Vagina (tissue), 2 donors: ENCODE measurements around the gene BCAS3. TPM values are rescaled to one million over a fixed set of nuclear protein-coding genes. Genes with fewer than 3 reads are reported as not detected.

Experiments
- DNase-seq, 2 donors: peaks; one replicate each; pipeline ENCODE4 v3.0.0-alpha.2; 2017; ENCODE audit errors: extremely low spot score in 2 of 2
- H3K27ac ChIP-seq: fragments of 200-600 bp; sonication (generic); one replicate; pipeline ENCODE4 v1.5.1; 2019
- H3K27me3 ChIP-seq: fragments of 200-600 bp; sonication (generic); one replicate; pipeline ENCODE4 v1.5.1; 2019
- H3K36me3 ChIP-seq, 2 donors: fragments of 200-600 bp; sonication (generic); one replicate each; pipeline ENCODE4 v1.5.1; 2017 to 2019
- H3K4me1 ChIP-seq: fragments of 200-600 bp; sonication (generic); one replicate; pipeline ENCODE4 v1.5.1; 2019
- H3K4me3 ChIP-seq, 2 donors: fragments of 200-600 bp; sonication (generic); 1 replicate in 1 of 2; 2 replicates in 1 of 2; pipeline ENCODE4 v1.5.1; 2016 to 2019
- H3K9me3 ChIP-seq: fragments of 200-600 bp; sonication (generic); one replicate; pipeline ENCODE4 v1.5.1; 2019
- CTCF ChIP-seq, 3 experiments: fragments of 450-650 bp in 2 of 3; fragments of 200-600 bp in 1 of 3; sonication (generic) in 1 of 3; IDR thresholded peaks; one replicate each; pipeline ENCODE4 v1.5.1; 2017 to 2019; ENCODE audit warnings: antibody characterized with exemption in 3 of 3, mild to moderate bottlenecking in 2 of 3, moderate library complexity in 2 of 3
- POLR2A ChIP-seq, 2 donors: fragments of 450-650 bp; IDR thresholded peaks; one replicate each; pipeline ENCODE4 v1.6.1; 2017; ENCODE audit warnings: antibody characterized with exemption in 2 of 2, mild to moderate bottlenecking in 2 of 2, moderate library complexity in 2 of 2
- POLR2AphosphoS5 ChIP-seq, 2 donors: sonication (generic); formaldehyde crosslinking; IDR thresholded peaks; one replicate each; pipeline ENCODE4 v1.9.0; 2017; ENCODE audit warnings: antibody characterized with exemption in 2 of 2, mild to moderate bottlenecking in 2 of 2, low read depth in 1 of 2; ENCODE audit not compliant: insufficient read depth in 1 of 2
- intact Hi-C: fragments of 100-400 bp; cut with DNase I; formaldehyde crosslinking; loops from one replicate; pipeline ENCODE4 v1.15.1; 2023
- total RNA-seq: library from RNA; depleted of rRNA; stranded (reverse); fragments of >200 nt; gene quantifications from one replicate; pipeline ENCODE4 v1.2.3, GENCODE V29; 2016

BCAS3 gene
- total RNA-seq, 1 donor from 2014 or later, result 33.1 TPM

GRCh38 chr17:61160789-61161445 is 483.3 kb downstream of the BCAS3 start:
- H3K27ac ChIP-seq, result no peak overlapping the region
- no peak for DNase-seq
- peaks cover 13% of the 10 kb centered on the region for H3K4me1 ChIP-seq
- intact Hi-C loops, result no loop called here
- no peaks in the 10 kb centered on the region for H3K36me3 ChIP-seq
- H3K27me3 ChIP-seq, result no peaks in the 10 kb centered on the region
- H3K4me3 ChIP-seq, result no peak overlapping the region
- TF ChIP-seq POLR2AphosphoS5 (IDR thresholded peaks at IDR 0.05; ENCODE audit: insufficient read depth in 1 of 2, low read depth in 1 of 2), result no peak
- TF ChIP-seq POLR2A (IDR thresholded peaks at IDR 0.05), result no peak
- TF ChIP-seq CTCF (IDR thresholded peaks at IDR 0.05), result no peak
- H3K9me3 ChIP-seq, result no peaks in the 10 kb centered on the region

GRCh38 chr17:61161615-61162134 is 484.0 kb downstream of the BCAS3 start:
- TF ChIP-seq POLR2A (IDR thresholded peaks at IDR 0.05) (no peak), CTCF (IDR thresholded peaks at IDR 0.05) (no peak), POLR2AphosphoS5 (IDR thresholded peaks at IDR 0.05; ENCODE audit: insufficient read depth in 1 of 2, low read depth in 1 of 2) (no peak)
- no peaks in the 10 kb centered on the region for H3K9me3 ChIP-seq
- no peak overlapping the region for H3K4me3 ChIP-seq
- no peak for DNase-seq
- no peaks in the 10 kb centered on the region for H3K36me3 ChIP-seq
- H3K4me1 ChIP-seq, result peaks cover 13% of the 10 kb centered on the region
- H3K27ac ChIP-seq, result no peak overlapping the region
- H3K27me3 ChIP-seq, result no peaks in the 10 kb centered on the region
- intact Hi-C loops, result no loop called here

- no peaks in the 10 kb centered on the region for H3K27me3 ChIP-seq
- H3K27ac ChIP-seq, result no peak overlapping the region
- TF ChIP-seq POLR2A (IDR thresholded peaks at IDR 0.05) (no peak), CTCF (IDR thresholded peaks at IDR 0.05) (no peak), POLR2AphosphoS5 (IDR thresholded peaks at IDR 0.05; ENCODE audit: insufficient read depth in 1 of 2, low read depth in 1 of 2) (no peak)
- no peak for DNase-seq
- H3K36me3 ChIP-seq, result no peaks in the 10 kb centered on the region
- no peaks in the 10 kb centered on the region for H3K9me3 ChIP-seq
- no peaks in the 10 kb centered on the region for H3K4me1 ChIP-seq
- intact Hi-C loops, result no loop called here
- H3K4me3 ChIP-seq, result no peak overlapping the region
Observed at GRCh38 chr17:61164517-61164916, 486.9 kb downstream of the BCAS3 start.

- no peaks in the 10 kb centered on the region for H3K27me3 ChIP-seq
- no peak overlapping the region for H3K27ac ChIP-seq
- H3K4me3 ChIP-seq, result no peak overlapping the region
- no peak for DNase-seq
- H3K4me1 ChIP-seq, result no peaks in the 10 kb centered on the region
- no peaks in the 10 kb centered on the region for H3K36me3 ChIP-seq
- intact Hi-C loops, result no loop called here
- no peaks in the 10 kb centered on the region for H3K9me3 ChIP-seq
- TF ChIP-seq POLR2AphosphoS5 (IDR thresholded peaks at IDR 0.05; ENCODE audit: insufficient read depth in 1 of 2, low read depth in 1 of 2) (no peak), POLR2A (IDR thresholded peaks at IDR 0.05) (no peak), CTCF (IDR thresholded peaks at IDR 0.05) (no peak)
Observed at GRCh38 chr17:61167075-61167474, 489.4 kb downstream of the BCAS3 start.

GRCh38 chr17:61168506-61168905 is 490.9 kb downstream of the BCAS3 start:
- no peak for TF ChIP-seq POLR2AphosphoS5 (IDR thresholded peaks at IDR 0.05; ENCODE audit: insufficient read depth in 1 of 2, low read depth in 1 of 2)
- TF ChIP-seq POLR2A (IDR thresholded peaks at IDR 0.05), result no peak
- TF ChIP-seq CTCF (IDR thresholded peaks at IDR 0.05), result no peak
- Histone ChIP-seq H3K27me3 (no peaks in the 10 kb centered on the region), H3K4me1 (no peaks in the 10 kb centered on the region), H3K27ac (no peak overlapping the region), H3K9me3 (no peaks in the 10 kb centered on the region), H3K4me3 (no peak overlapping the region), H3K36me3 (no peaks in the 10 kb centered on the region)
- no peak for DNase-seq
- intact Hi-C loops, result no loop called here
